ENCODE results near the gene LRRC63.
"Not testable (repeated sequence)": the region's sequence is repeated elsewhere in the genome, so short reads cannot be mapped to it uniquely, and the experiment has no call there.

Gene LRRC63

GRCh38 chr13:46211483-46212351 is at the start of gene LRRC63:
Gene LRRC63 (plus strand): TSS chr13:46211928. CDS start chr13:46213035, 1,107 bp downstream.
- no peak for DNase-seq

- DNase-seq, result not testable (repeated sequence)
Measured at GRCh38 chr13:46162741-46163140, 49.0 kb upstream of the LRRC63 start.

DNA sequence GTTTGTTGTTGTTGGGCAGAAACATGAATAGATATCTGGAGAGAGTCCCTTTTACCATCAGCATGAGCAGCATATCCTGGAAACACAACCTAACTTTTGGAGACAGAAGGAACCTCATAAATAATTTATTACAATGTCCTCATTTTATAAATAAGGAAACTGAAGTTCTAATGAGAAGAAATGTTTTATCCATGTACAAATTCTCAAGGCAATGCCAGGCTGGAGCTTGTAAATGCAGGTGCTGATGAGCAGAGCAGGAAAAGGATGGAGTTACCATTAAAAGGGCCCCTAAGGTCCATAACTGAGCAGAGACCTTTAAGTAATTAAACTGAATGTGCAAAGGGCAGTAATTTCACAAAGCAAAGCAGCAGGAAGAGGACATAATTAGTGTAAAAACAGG is 47.1 kb upstream of the LRRC63 start:
- DNase-seq, result peak; percentile 81

GRCh38 chr13:46165485-46166223 is 46.1 kb upstream of the LRRC63 start:
- no peak for DNase-seq

DNA sequence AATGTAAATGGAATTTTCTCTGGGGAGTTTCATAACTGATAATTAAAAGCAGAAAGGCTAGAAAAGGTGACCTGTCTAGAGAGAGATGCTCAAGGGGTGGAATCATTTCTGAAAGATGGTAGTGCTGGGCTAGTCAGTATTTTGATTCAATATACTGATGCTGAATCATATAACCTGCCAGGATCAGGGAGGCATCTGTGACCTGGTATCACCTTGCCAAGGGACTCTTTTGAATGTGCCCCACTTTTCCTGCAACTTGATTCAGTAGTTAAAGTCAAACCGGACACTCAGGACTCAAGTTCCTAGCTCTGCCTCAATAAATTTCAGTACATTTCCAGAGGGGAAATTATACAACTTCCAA is 45.5 kb upstream of the LRRC63 start:
- DNase-seq, result no peak

GRCh38 chr13:46166947-46167610 is 44.6 kb upstream of the LRRC63 start:
- DNase-seq, result no peak

GRCh38 chr13:46168341-46168740 is 43.4 kb upstream of the LRRC63 start:
- DNase-seq, result no peak

GRCh38 chr13:46168783-46169182 is 42.9 kb upstream of the LRRC63 start:
- DNase-seq, result no peak

DNA sequence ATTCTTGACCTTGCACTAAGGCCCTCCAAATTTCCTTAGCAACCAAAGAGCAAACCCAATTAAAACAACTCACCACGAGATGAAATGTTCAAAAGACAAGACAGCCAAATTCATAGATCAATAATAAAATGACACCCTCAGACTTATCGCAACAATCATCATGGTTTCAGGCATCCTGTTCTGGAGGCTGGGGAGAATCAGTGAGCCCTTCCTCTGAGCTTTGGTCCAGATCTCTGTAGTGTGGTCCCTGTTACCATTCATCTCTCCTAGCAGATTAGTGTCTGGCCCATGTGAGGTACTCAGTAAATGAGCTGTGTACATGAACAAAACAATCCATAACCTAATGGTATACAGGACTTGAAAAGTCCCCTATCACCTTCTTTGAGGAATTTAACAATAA is 42.0 kb upstream of the LRRC63 start:
- no peak for DNase-seq

DNA sequence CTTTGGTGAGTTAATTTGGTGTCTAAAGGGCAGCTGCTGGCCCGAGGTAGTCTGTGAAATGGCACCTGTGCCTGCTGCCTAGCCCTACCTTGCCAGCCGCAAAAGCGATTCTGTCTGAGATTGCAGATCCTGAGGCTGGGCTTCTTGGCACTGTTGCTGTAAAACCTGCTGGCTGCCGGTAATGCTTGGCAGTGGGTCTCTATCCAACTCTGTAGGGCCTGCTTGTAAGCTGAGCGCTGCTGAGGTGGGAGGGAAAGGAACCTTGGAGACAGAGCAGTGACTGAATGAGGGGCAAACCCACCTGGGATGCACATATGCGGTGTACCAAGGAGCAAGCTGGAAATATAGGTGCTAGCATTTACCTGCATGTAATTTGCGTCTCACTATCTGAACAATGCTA is 41.5 kb upstream of the LRRC63 start:
- no peak for DNase-seq

- no peak for DNase-seq
Measured at GRCh38 chr13:46170687-46171086, 41.0 kb upstream of the LRRC63 start.

- DNase-seq, result no peak
Measured at GRCh38 chr13:46171217-46171616, 40.5 kb upstream of the LRRC63 start.

- DNase-seq, result no peak
Measured at GRCh38 chr13:46171739-46172138, 40.0 kb upstream of the LRRC63 start.

GRCh38 chr13:46172531-46172991 is 39.2 kb upstream of the LRRC63 start:
- DNase-seq, result no peak

DNA sequence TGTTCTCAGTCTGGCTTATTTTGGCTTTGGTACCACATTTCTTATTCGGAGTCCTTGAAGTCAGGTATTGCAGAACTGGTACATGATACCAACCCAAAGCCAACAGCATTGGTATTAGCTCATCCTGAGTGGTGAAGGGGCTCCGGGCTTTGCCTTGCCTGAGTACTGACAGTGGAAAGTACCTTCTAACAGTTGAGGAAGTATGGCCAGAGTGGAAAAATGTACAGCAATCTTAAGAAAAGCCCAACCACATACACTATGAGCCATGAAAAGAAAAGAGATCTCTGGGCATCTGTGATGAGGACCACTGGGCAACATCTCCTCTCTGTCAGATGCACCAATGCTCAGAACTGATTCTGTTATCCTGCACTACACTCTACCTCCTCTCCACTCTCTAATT is 38.1 kb upstream of the LRRC63 start:
- DNase-seq, result no peak

- DNase-seq, result no peak
Measured at GRCh38 chr13:46176756-46177155, 35.0 kb upstream of the LRRC63 start.

DNA sequence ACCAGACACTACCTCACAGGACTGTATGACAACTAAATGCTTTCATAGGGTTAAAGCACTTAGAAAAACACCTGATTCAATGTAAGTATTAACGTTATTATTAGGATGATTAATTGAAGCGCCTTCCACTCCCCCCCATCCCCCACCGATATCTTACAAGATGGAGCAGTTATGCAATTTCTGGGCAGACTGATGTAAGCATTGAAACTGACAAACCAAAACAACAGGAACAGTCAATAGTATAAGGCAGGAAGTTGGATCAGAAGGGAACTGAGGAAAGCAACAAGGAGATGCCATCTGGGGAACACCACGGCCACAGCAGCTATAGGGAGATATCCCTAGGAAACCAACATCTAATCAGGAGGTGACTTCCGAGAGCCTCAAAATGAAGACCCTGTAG is 33.6 kb upstream of the LRRC63 start:
- no peak for DNase-seq

DNA sequence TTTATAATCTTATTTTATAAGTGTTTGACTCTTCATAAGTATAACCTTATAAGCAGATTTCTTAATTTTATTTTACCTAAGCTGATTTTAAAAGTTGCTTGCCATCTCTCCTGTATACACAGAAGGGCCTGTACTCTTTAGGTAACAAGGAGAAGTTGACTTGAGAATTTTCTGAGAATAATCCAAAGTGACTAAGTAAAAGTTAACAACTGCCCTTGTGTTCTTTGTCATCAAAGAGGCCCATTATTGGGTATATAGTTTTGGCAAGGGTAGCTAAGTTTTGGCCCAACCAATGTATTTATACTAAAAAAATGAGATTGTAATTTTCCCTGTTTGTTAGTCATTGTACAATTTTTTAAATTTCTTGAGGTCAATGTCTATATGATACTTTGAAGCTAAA is 32.9 kb upstream of the LRRC63 start:
- DNase-seq, result no peak

- DNase-seq, result no peak
Measured at GRCh38 chr13:46179491-46179908, 32.2 kb upstream of the LRRC63 start.

- DNase-seq, result no peak
Measured at GRCh38 chr13:46179969-46180763, 31.6 kb upstream of the LRRC63 start.

DNA sequence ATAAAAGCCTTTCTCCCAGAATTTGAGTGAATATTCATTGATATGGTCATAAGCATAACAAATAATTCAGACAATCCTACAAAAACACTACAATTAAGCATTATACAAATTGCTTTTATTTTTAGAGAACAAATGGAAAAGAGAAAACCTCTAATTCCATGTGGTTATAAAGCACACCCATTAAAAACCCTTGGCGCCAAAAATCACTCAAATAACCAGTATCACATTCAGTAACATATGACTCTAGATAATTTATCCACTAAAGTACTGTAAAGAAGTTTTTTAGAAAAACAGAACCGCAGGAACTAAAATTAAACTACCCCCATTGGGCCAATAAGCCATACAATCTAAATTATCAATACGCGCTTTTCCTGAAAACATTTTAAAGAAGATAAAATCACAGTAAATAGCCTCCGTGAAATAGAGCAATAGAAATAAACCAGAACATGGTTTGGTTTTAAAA is 30.3 kb upstream of the LRRC63 start:
- DNase-seq, result no peak

DNA sequence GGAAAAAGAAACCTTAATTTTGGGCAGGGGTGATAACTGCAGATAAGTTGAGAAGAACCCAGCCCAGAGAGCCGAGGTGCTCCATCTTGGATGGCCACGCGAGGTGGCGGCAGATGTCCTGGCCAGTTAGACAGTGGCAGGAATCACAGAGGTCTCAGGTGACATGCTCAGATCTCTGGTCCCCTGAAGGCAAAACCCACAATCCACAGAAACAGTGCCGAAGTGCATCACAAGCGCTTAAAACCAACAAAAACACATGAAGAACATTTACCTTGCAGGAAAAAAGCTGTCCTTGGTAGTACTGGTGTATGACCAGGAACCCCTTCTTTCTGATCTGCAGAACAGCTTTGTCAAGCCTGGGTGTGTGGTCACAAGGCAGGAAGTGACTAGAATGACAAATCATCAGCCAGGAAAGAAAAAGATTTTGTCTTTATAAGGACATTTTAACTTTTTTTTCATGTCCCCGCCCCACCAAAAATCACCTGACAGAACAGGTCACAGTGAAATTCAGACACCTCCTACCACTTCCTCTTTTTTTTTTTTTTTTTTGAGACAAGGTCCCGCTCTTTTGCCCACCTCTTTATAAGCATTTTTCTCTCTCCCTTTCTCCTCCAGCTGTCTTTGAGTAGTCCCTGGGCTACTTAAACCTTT is 29.8 kb upstream of the LRRC63 start, which contains the start of gene LCP1:
LCP1 (minus strand) TSS at position 338 of the 651 bp plus-strand sequence. CDS start 22,515 bp downstream, outside the sequence.
- DNase-seq, result peak; percentile 68

All from NCI-H146 (cell line).